GM21576 (cell line): ENCODE data around the gene BCAS4.

Source experiments
- ATAC-seq: cut with Tn5 transposase; IDR thresholded peaks from one replicate; pipeline ENCODE4 v1.9.1; 2021; ENCODE audit warnings: mild to moderate bottlenecking, moderate library complexity; ENCODE audit not compliant: unreplicated experiment

BCAS4 gene

DNA sequence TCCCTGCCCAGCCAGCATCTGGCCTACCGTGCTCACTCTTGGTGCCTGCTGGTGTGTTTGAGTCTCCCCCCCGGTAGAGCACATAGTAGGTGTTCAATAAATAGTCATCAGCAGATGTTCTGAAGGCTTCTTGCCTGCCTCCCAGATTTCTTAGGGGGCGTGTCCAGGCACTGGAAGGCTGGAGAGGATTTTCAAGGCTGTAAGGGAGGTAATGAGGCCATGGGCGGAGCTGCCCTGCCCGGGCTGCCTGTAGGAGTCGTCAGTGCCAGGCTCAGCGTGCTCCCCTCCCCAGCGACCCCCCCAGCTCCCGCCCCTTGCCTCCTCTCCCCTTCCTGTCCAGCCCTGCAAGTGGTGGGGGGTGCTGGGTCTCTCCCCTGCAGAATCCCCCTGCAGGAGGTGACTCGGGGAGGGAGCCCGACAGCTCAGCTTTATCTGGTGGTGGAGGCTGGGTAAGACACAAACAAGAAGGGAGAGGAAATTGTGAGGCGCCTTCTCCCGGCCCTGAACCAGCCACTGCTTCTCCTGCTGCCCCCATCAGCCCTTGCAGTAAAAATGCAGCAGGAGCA, 55.9 kb downstream of the BCAS4 start:
- no peak for ATAC-seq

DNA sequence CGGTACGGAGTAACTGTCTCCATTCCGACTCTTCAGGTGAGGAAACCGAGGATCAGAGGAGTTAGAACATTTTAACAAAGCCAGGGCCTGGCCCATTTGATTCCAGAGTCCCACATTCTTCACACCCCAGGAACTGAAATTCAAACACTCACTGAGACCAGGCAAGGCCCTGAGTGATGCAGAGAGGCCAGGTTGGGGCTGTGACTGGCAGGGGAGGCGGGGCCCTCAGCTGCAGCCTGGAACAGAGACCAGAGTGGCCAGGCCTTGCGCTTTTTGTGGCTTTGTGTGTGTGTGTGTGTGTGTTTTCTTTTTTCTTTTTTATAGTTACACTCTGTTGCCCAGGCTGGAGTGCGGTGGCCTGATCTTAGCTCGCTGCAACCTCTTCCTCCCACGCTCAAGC, 57.2 kb downstream of the BCAS4 start:
- ATAC-seq = no peak

DNA sequence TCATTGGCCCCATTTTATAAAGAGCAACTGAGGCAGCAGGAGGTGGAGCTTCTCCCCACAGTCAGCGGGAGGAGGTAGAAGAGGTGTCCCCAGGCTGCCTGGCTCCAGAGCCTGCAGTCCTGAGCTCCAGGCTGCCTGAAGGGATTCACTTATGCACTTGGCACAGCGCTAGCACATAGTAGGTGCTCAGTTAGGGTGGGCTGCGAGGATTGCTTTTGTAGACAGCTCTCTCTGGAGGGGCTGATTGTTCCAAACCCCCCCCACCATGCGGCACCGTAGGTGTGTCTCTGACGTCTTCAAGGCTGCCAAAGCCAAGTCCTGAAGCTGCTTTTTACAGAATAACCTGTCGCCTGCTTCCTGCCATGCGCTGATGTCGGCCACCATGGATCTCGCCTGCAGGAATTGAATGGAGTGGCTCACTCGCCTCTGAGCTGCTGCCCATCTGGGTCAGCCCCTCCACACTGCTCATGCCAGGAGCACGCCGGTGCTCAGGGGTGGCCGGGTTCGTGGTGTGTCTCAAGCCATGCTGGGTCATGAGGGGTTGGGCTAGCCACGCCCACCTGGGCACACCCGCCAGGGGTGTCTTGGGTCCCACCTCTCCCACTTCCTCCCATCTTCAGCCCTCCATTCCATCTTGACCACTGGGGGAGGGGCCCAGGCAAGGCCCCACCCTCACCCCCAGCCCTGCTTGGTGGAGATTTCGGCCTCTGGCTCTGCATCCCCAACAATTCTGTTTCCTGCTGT, 59.8 kb downstream of the BCAS4 start:
- ATAC-seq = no peak

DNA sequence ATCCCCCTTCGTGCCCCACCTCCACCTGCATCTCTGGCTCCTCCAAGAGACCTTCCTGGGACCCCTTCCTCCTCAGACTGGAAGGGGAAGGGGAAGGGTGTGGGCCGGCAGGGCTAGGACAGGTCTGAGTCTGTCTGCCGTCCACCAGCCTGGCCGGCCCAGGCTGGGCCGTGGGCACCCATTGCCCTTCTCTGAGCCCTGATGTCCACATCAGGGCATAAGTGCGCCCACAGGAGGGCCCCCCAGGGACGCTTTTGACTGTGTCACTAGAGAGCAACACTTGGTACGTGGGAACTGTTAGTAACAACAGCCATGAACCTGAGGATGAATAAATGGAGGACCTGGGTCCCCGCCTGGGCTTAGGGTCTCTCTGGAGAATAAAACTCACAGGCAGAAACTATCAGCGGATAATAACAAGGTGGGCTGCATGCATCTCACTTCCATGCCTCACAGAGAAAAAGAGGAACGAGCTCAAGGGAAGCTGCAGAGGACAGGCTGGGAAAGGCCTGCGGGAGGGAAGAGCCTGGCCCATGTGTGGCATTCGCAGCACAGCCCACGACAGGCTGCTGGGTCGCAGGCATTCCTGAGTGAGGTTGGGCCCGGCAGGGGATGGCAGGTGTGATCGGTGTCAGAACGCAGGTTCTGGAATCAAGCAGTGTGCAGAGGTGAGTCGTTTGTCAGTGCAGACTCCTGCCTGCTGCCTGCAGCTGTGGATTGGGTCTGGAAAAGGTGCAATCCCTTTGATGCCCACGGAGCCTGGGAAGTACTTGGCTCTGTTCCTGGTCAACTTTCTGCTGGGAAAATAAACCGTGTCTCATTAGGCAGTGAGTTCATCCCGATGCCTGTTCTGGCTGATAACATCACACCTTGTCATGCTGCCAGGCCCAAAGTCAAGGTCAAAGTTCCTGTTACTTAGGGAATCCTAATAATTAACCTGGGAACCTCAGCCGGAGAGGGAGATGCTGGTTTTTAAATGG, 60.9 kb downstream of the BCAS4 start:
- ATAC-seq = no peak

DNA sequence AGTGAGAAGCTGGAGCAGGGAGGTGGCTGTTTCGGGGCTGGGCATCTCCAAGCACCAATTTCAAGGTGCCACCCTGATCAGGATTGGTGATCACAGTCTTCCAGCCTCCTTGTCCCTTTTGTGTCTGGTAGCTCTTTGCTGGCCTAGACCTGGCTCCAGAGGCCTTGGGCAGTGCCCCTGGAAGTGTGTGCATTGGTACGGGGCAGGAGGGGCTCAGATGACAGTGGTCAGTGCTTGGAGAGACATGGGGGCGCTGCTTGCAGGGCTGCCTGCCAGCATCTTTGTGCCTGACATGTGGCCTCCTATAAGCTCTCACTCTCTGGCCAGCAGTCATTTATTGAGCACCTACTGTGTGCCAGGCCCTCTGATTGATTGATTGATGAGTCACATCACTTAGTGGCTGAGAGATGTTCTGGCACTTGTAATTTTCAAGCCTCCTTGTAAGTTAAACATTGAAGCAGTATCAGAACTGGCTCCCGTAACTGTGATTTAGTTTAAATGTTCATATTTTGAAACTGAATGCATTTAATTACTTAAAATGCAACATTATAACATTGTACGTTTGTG, 61.7 kb downstream of the BCAS4 start:
- no peak for ATAC-seq

DNA sequence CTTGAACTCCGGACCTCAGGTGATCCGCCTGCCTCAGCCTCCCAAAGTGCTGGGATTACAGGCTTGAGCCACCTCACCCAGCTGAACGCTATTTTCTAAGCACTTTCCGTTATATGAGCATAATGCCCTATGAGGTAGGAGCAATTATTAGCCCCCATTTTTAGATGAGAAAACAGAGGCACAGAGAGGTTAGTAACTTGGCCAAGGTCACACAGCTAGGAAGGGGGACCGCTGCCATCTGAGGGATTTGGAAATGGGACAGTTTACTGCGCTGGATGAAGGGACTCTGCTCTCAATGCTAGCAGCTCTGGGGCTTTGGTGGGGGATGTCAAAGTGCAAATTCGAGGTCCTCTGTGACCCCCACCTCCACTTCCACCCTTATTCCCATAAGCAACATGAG, 62.5 kb downstream of the BCAS4 start:
- ATAC-seq = no peak

DNA sequence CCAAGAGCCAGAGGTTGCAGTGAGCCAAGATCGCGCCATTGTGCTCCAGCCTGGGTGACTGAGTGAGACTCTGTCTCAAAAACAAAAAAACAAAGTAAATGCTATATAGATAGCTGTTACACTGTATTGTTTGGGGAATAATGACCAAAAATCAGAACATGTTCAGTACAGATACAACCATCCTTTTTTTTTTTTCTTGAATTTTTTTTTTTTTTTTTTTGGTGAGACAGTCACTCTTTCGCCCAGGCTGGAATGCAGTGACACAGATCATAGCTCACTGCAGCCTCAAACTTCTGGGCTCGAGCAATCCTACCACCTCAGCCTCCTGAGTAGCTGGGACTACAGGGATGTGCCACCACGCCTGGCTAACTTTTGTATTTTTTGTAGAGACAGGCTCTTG, 63.7 kb downstream of the BCAS4 start:
- no peak for ATAC-seq

DNA sequence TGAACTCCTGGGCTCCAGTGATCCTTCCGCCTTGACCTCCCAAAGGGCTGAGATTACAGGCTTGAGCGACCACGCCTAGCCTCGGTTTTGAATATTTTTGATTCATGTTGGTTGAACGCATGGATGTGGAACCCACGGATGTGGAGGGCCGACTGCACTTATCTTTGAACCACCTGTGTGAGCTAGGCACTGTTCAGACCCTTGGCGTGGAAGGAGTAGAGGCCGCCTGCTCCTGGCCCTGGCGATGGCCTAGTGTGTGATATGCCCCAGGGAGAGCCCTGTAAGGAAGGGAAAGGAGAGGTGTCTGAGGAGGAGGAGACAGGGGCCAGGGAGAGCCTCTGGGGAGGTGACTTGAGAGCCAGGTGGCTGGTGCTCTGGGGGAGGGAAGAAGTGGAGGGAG, 64.3 kb downstream of the BCAS4 start:
- no peak for ATAC-seq

DNA sequence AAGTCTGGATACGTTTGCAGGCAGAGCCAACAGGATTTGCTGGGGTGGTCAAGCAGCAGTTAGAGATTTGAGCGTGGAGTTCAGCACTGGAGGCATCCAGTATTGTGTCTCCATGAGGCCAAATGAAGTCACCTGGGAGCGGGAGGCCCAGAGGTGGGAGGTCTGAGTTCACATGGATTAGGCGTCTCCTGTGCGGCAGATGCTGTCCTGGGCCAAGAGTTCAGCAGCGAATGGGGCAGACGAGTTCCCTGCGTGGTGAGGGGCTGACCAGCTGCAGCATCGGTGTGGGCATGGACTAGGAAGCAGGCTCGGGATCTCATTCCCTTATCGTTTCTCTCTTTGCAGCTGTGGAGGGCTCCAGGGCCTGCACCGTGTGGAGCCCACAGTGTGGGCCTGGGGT, 66.2 kb downstream of the BCAS4 start:
- no peak for ATAC-seq

DNA sequence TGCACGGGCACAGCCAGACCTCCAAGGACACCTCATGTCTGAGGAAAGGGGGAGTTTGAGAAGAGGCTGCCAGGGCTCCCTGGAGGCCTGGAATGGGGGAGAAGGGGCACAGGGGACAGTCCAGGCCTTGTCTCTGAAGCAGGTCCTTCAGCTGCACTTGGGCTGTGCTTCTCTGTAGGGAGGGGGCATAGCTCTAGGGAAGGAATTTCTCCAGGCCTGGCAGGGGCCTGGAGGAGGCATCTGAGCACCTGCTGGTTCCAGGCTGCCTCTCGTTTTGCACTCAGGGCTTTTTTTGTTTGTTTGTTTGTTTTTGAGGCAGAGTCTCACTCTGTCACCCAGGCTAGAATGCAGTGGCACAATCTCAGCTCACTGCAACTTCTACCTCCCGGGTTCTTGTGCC, 67.7 kb downstream of the BCAS4 start:
- ATAC-seq = no peak

DNA sequence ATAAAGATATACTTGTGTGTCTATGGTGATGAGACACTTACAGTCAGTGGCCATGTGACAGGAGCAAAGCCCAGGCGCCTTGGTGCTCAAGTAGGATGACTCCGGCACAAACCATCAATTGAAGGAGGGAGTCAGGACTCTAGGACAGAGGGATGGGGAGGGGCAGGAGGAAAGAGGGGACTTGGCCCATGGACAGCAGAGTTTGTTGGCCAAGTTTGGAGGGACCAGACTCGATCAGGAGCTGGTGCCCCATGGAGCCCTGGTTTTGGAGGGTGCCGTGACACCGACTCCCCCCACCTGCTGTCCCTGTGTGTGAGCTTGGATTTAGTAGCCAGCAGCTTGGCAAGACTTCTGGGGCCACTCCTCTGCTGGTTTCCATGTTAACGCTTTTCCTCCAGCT, 70.3 kb downstream of the BCAS4 start:
- ATAC-seq = no peak

DNA sequence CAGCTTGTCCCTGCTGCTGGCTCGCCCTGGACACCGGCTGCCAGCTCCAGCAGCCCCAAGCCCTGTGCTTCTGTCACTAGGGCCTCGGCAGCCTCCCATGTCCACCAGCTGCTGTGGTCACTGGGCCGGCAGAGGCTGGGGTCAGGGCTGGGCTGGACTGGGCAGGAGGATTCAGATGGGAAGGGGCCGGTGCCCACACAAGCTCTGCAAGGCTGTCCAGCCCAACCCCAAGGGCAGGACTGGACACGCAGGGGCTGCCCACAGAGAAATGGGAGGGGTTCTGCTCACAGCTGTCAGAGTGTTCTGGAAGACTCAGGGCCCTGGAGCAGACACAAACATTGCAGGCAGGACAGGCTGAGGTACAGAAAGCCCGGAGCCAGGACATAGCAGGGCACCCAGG, 70.7 kb downstream of the BCAS4 start:
- no peak for ATAC-seq

DNA sequence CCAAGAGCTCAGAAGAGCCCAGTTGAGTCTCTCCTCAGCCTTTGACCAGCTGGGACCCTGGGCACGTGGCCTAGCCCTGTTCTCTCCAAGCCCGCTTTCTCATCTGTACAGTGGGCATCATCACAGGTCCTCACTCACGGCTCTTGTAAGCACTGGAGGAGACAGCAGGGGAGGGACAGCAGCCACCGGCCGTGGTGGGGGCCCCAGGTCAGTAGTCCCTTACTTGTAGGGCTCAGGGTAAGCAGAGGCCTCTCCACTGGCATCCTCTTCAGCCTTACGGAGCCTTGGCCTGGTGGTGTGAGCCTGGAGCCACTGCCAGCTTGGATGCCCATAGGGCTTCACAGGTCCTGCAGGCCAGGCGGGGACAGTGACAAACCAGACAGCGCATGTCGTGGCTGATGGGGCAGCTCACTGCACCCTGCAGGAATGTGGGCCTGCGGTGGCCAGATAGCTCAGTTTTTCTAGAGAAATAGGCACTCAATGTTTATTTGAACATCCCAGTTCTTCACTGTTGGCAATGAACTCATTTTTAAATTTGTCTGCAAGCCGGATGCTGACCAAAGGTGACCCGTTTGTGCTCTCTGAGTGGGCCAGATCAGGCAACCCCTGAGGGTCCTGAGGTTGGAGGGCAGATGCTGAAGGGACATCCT, 71.3 kb downstream of the BCAS4 start:
- ATAC-seq = no peak

DNA sequence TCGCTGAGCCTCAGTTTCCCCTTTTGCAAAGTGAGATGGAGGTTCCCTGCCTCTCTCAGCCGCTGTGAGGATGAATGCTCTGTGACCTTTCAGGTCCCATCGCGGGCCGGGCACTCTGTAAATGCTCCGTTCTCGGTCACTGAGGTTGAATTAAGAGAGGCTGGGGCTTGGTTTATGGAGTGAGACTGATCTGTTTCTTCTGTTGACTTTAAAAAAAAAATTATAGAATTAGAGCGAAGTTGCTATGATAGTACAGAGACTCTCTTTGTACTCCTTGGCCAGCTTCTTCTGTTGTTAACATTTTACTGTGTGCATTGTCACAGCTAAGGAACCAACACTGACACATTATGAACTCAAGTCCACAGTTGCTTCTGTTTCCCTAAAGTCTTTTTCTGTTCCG, 72.0 kb downstream of the BCAS4 start:
- no peak for ATAC-seq

DNA sequence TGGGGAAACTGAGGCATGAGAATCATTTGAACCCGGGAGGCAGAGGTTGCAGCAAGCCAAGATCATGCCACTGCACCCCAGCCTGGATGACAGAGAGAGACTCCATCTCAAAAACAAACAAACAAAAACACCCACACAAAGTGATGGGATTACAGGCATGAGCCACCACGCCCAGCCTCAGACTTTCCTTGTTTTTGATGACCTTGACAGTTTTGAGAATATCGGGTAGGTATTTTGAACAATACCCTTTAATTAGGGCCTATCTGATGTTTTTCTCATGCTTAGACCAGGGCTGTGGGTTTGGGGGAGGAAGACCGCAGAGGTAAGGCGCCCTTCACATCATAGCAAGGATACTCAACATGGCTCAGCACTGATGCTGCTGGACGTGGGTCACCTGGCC, 72.9 kb downstream of the BCAS4 start:
- no peak for ATAC-seq

DNA sequence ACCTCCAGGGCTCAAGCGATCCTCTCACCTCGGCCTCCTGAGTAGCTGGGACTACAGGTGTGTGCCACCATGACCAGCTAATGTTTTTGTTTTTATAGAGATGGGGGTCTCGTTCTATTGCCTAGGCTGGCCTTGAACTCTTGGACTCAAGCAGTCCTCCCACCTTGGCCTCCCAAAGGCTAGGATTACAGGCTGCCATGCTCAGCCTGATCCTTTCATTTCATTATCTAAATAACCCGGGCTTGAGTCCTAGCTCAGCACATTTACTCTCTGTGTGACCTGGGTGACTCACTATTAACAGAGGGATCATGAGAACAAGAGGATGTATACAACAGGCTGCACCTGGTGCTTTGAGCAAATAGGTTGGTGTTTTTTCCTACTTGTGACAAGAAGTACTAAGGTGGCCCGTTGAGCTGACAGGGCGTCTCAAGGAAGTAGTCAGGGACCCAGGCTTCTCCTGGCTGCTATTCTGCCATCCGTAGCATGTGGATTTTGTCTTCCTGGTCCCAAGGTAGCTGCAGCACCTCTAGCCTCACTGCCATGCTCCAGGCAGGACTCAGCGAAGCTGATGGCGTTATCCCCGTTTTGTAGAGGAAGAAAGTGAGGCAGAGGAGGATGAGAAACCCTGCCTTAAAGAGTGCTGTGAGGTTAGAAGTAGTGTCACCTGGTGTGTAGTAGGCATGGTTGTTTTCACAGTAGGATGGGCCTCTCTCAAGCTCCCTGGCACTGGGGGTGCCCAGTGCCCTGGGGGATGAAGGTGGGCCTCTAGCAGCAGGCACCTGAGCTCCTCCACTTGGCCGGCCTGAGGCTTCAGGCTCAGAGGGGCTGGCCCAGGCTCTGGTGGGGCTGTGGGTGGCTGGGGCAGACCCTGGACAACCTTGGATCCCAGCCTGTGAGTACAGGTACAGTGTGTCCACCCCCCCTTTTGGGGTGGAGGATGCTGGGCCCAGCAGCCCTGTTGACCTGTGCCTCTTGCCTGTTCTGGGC, 73.9 kb downstream of the BCAS4 start:
- no peak for ATAC-seq

DNA sequence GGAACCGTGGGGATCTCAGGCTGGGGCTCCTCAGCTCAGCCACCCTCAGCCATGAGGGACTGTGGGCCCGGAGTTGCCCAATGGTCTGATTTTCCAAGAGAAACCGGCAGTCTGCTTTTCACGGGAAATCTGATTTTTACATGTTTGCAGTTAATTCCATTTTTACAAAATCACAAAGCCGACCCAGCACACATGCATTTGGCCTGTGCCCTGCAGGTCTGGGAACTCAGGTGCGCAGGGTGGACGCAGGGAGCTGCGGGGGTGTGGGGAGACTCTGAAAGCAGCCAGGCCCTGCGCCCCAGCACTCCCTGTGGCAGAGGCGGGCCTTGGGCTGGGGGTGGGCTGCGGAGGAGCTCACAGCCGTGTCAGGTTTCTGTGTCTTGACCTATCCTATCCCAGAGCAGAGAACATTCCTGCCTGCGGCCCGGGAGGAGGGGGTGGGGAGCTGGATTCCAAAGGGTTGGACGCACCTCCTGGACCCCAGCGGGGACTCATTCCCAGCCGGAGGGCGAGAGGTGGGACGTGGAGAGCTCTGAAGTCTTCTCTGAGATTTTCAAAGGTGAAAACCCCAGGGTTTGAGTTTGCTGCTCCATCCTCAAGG, 75.8 kb downstream of the BCAS4 start:
- no peak for ATAC-seq

DNA sequence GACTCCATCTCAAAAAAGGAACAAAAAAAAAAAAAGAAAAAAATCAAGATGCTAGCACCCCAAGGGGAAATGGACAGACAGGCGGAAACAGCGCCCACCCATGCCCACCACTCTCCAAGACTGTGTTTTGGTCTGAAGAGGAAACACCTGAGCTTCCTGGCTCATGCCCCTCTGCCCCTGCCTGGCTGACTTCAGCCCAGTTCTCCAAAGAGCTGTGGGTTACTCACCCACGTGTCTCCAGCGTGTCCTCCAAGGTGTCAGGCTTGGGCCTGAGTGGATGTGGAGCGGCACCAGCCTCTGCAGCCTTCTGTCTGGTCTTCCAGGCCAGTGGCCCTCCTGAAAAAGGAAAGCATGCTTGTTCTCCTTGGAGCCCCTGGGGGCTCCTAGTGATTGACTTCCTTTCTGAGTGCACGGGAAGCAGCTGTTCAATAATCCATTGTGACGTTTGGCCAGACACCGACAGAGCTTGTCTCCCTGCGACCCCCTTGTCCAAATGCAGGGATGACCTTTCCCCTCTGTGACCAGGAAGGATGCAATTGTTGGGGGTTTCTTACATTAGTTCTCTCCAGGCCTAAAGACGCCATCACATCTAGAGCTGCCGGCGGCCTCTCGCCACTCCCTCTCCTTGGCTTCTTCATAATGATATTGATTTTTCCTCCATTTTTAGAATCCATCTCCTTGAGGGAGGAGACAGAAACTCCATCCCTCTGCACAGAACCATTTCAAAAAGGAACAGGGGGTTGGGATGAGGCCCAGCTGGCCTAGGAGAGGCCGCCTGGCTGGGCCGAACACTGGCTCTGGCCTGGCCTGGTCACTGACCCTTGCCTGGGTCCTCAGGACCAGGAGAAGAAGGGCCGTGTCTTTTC, 77.9 kb downstream of the BCAS4 start:
- no peak for ATAC-seq
